ENCODE data around the gene MACROD2. TPM values are rescaled to one million over a fixed set of nuclear protein-coding genes. Genes with fewer than 3 reads are reported as not detected.
"Not testable (repeated sequence)": the region's sequence is repeated elsewhere in the genome, so short reads cannot be mapped to it uniquely, and the experiment has no call there.

The MACROD2 gene
- total RNA-seq, 4 donors from 2014 or later, result 1.8 to 4.8 (median 2.9) TPM

DNA sequence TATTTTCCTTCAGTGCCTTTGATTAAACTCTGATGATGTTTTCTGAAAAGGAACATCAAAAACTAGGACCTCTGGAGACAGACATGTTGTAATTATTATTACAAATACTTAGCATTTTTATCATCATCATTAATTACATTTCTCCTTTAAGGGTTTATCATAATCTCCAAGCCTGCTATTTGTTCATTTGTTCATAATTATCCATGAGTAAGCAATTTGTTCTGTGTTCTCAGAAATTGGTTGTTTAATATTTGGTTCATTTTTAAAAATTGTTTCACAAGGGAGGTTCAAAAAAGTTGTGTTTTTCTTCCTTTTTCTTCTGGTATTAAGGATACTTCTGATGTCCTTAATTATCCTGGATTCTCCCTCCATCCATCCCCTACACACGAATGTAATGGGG lies 1192.3 kb downstream of the MACROD2 start:
- no peak overlapping the region for H3K27ac ChIP-seq
- DNase-seq, result no peak
- no peak for TF ChIP-seq POLR2A (IDR thresholded peaks at IDR 0.05)
- TF ChIP-seq, protein P1, sequence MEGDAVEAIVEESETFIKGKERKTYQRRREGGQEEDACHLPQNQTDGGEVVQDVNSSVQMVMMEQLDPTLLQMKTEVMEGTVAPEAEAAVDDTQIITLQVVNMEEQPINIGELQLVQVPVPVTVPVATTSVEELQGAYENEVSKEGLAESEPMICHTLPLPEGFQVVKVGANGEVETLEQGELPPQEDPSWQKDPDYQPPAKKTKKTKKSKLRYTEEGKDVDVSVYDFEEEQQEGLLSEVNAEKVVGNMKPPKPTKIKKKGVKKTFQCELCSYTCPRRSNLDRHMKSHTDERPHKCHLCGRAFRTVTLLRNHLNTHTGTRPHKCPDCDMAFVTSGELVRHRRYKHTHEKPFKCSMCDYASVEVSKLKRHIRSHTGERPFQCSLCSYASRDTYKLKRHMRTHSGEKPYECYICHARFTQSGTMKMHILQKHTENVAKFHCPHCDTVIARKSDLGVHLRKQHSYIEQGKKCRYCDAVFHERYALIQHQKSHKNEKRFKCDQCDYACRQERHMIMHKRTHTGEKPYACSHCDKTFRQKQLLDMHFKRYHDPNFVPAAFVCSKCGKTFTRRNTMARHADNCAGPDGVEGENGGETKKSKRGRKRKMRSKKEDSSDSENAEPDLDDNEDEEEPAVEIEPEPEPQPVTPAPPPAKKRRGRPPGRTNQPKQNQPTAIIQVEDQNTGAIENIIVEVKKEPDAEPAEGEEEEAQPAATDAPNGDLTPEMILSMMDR (IDR thresholded peaks at IDR 0.05), result no peak
- H3K4me1 ChIP-seq, result no peaks in the 10 kb centered on the region
- no peaks in the 10 kb centered on the region for H3K9me3 ChIP-seq
- H3K36me3 ChIP-seq, result no peaks in the 10 kb centered on the region
- no peaks in the 10 kb centered on the region for H3K27me3 ChIP-seq
- 83 to 88% methylated on average over 1 of the region's 1 CpG for whole genome bisulfite sequencing, 2 donors
- no peak overlapping the region for H3K4me3 ChIP-seq
- intact Hi-C loops (cut with DNase I), result no loop called here

DNA sequence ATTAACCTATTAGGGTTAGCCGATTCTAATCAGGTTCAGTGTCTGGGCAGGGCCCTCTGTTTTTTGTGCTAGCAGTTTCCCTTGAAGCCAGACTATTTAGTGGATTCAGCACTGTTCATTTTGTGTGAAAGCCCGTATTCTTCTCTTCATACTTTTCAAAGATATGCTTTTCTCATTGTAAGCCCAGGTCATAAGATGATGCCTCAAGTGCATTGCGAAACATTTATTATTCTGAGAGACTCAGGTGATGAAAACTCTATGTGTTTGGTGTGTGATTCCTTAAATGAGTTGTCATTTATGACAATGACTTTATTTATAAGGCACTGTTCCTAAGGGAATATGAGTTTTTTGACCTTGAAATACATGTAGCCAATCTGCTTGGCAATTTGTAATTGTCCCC lies 1193.1 kb downstream of the MACROD2 start:
- Histone ChIP-seq H3K4me1 (no peaks in the 10 kb centered on the region), H3K9me3 (no peaks in the 10 kb centered on the region), H3K27ac (no peak overlapping the region), H3K4me3 (no peak overlapping the region), H3K27me3 (no peaks in the 10 kb centered on the region), H3K36me3 (no peaks in the 10 kb centered on the region)
- intact Hi-C loops (cut with DNase I), result no loop called here
- 91 to 94% methylated on average over 3 of the region's 3 CpGs for WGBS, 2 donors
- no peak for DNase-seq
- TF ChIP-seq, protein P1 (IDR thresholded peaks at IDR 0.05), result no peak
- no peak for TF ChIP-seq POLR2A (IDR thresholded peaks at IDR 0.05)

DNA sequence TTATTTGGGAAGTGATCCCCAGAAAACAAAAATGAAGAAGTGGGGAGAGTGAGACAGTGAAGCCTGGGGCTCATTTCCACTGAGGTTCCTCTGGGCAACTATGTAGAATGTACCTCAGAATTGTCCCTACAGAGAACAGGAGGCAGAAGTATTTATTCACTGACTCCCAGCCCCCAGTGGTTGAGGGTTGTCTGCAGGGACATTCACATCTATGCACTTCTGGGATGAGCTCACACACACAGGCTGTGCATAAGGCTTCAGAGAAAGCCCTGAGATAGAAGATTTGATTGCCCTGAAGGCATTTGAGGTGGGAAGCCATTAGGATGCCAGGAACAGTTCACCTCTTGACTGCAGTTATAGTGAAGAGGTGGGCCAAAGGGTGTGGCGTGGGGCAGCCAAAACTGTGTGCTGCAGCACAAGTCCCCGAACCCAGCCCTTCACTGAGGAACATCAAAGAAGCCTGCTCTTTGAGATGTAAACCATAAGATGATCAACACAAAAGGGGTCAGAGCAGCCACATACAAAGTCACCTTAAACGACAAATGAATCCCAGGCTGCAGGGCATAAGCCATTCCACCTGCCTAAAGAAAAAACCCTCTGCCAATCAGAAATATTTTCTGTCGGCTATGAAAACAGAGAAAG lies 1195.9 kb downstream of the MACROD2 start:
- DNase-seq, result no peak
- intact Hi-C loops (cut with DNase I), result no loop called here
- TF ChIP-seq POLR2A (IDR thresholded peaks at IDR 0.05), result no peak
- TF ChIP-seq, protein P1 (IDR thresholded peaks at IDR 0.05), result no peak

GRCh38 chr20:15195378-15195777 lies 1200.1 kb downstream of the MACROD2 start:
- 90 to 93% methylated on average over 4 of the region's 4 CpGs for WGBS, 2 donors
- Histone ChIP-seq H3K27me3 (no peaks in the 10 kb centered on the region), H3K27ac (no peak overlapping the region), H3K4me3 (no peak overlapping the region), H3K4me1 (no peaks in the 10 kb centered on the region), H3K9me3 (no peaks in the 10 kb centered on the region), H3K36me3 (no peaks in the 10 kb centered on the region)
- DNase-seq, result no peak
- intact Hi-C loops (cut with DNase I), result no loop called here
- no peak for TF ChIP-seq POLR2A (IDR thresholded peaks at IDR 0.05)
- TF ChIP-seq, protein P1 (IDR thresholded peaks at IDR 0.05), result no peak

More for the DNA sequence above, 1195.9 kb downstream of the MACROD2 start:
- no peak overlapping the region for H3K27ac ChIP-seq
- no peaks in the 10 kb centered on the region for H3K9me3 ChIP-seq
- H3K4me3 ChIP-seq, result no peak overlapping the region
- 54 to 58% methylated on average over 4 of the region's 4 CpGs for WGBS, 2 donors
- no peaks in the 10 kb centered on the region for H3K4me1 ChIP-seq
- H3K36me3 ChIP-seq, result no peaks in the 10 kb centered on the region
- no peaks in the 10 kb centered on the region for H3K27me3 ChIP-seq

GRCh38 chr20:15196547-15197255 lies 1201.4 kb downstream of the MACROD2 start:
- TF ChIP-seq POLR2A (IDR thresholded peaks at IDR 0.05), result no peak
- TF ChIP-seq, protein P1 (IDR thresholded peaks at IDR 0.05), result no peak
- no peaks in the 10 kb centered on the region for H3K4me1 ChIP-seq
- no peaks in the 10 kb centered on the region for H3K27me3 ChIP-seq
- intact Hi-C loops (cut with DNase I), result no loop called here
- no peaks in the 10 kb centered on the region for H3K36me3 ChIP-seq
- 42 to 74% methylated on average over 3 of the region's 3 CpGs for WGBS, 2 donors
- no peaks in the 10 kb centered on the region for H3K9me3 ChIP-seq
- DNase-seq, result no peak
- H3K27ac ChIP-seq, result no peak overlapping the region
- H3K4me3 ChIP-seq, result no peak overlapping the region

- DNase-seq; H3K4me1 ChIP-seq; H3K9me3 ChIP-seq; H3K27me3 ChIP-seq; H3K27ac ChIP-seq; H3K36me3 ChIP-seq; intact Hi-C loops (cut with DNase I); H3K4me3 ChIP-seq: not testable (repeated sequence)
- WGBS, 2 donors, result 93 to 95% methylated on average over 9 to 10 of the region's 10 CpGs
These were observed 1202.7 kb downstream of the MACROD2 start for GRCh38 chr20:15198017-15198416.
